Activated CD8-positive, alpha-beta memory T cell treated with anti-CD3 and anti-CD28 coated beads, Interleukin-2, amount 50 U/mL, for 24 hours (primary cell): ENCODE results near the gene IFNA6.

Source experiments
- DNase-seq: peaks from one replicate; pipeline ENCODE4 v3.0.0-alpha.2; 2020; ENCODE audit errors: extremely low read depth

Gene IFNA6

DNA sequence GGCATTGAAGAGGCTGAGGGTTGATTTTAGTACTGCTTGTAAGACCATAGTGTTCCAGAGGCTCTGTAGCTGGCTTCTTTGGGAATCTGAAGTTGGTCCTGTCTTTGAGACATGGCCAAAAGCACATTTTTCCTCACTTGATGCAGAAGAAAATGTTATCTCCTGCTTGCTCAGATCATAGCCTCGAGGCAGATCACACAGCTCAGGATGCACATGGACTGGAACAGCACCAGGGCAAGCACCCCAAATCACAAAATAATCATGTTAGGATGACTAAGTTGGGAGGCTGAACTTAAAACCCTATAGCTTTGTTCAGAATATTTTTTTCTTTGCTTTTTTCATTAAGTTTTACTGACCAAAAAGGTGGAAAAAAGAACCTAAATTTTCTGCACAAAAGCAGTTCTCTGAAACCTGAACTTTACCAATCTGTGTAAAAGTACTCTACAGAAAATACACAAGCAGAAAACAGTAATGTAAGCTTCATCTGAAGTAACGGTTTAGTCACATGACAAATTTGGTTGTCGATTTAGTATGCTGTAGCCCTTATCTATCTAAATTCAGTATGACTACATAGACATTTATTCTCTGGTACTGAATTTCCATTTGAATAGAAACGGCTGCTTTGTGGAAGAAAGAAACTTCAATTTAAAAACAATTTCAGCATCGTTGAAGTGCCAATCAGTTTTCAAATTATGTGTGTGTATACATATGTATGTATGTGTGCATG is 18.8 kb downstream of the IFNA6 start:
- no peak for DNase-seq

- DNase-seq: no peak
These were observed 24.1 kb downstream of the IFNA6 start for GRCh38 chr9:21326526-21327139.

- no peak for DNase-seq
These were observed 26.6 kb downstream of the IFNA6 start for GRCh38 chr9:21324047-21324446.

- no peak for DNase-seq
These were observed 27.7 kb downstream of the IFNA6 start for GRCh38 chr9:21322911-21323461.

DNA sequence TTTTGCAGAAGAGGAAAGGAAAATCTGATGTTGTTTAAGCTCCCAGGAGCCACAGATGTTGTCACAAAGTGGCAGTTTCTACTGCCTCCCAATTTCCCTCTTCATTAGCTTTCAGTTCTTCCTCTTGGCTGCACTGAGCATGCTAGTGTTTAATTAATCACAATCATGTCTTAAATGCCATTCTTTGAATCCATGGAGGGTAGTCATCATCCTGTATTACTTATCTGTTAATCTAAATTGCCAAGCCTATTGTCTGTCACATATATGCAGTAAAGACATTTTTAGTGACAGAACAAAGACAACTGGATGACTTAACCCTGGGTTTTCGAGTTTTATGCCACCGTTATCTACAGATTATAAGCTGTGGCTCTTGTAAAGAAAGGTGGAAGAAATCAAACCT is 30.2 kb downstream of the IFNA6 start:
- DNase-seq: no peak

DNA sequence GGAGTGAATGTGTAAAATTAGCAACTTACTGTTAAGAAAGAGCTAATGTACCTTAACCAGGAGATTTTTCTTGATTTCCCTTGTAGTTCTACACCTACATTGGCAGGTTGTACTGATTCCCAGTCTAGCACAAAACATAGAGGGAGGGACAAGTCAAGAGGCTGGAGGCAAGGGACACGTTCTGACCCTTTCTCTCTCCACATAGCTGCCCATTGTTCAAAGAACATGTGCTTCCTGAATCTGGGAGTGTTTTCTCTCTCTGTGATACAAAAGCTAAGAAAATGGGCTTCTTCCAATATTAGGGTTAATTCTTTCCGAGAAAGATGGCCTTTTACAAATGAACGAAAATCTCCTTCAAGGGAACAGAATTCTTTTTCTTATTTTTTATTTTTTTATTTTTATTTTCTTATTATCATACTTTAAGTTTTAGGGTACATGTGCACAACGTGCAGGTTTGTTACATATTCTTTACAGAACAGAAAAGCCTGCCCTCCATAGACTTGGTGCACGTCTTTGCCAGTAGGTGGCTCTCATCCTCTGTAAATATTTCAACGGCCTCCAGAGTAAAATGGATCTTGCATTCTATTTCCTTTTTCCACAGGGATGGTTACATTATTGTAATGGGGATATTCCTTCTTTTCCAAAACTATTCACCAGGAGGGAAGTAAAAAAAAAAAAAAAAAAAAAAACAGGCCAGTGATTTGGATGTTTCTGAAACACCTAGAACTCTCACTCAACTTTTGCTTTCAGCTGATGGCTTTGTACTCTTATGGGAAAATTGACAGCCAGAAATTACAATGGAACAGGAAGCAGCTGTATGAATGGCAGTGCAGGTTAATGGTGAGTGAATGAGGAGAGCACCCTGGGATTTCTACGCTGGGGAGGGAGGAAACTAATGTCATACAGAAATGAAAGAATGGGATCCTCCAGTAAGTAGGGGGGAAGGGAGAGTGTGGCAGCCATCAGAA is 32.4 kb downstream of the IFNA6 start:
- DNase-seq: no peak

DNA sequence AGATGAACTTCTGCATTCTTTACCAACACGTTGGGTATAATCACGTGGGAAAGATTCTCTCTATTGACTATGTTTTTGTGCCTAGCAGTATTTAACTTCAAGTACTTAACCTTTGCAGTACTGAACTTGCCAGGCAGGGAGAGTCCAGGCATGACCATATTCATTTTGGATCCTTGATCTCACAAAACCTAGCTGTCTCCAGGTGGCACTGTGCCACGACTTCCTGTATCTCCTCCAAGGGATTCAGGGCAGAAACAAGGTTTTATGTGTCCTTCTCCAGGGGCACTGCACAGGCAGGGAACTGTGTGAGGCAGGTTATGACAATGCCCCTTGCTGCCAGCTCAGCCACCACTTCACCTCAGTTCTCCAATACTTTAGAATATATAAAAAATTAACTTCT is 33.8 kb downstream of the IFNA6 start:
- no peak for DNase-seq

- DNase-seq: no peak
These were observed 34.5 kb downstream of the IFNA6 start for GRCh38 chr9:21316032-21316842.

- no peak for DNase-seq
These were observed 36.5 kb downstream of the IFNA6 start for GRCh38 chr9:21314152-21314551.

GRCh38 chr9:21311889-21312288 is 38.8 kb downstream of the IFNA6 start:
- DNase-seq: no peak

DNA sequence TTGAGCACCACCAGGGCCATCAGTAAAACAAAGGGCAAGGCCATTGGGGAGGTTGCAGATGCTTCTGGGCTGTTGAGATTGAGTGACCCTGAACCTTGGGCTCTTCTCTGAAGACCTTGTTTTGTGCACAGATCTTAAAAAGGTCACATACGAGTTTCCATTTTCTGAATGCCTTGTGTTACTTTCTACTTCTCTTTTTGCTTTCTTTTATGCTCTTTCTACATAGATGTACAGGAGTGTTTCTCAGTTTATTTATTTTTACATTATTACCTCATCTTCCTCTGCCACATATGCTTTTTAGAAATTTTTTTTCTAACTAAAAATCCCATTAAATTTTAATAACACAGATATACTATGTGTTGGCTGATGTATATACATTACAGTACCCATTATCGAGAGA is 45.5 kb downstream of the IFNA6 start, which contains the start of gene IFNA5:
TSS of gene IFNA5 (minus strand) at position 101 of the 400 bp plus-strand sequence. CDS start at position 44, 57 bp downstream.
- DNase-seq: no peak
